Right renal pelvis (tissue), 4 donors: ENCODE measurements around the gene SERPINE1. TPM values are rescaled to one million over a fixed set of nuclear protein-coding genes. Genes with fewer than 3 reads are reported as not detected.
A peak's percentile ranks its signal among the peaks of the same experiment; 100 is the strongest.

Experiments
- DNase-seq, 4 donors: peaks; one replicate each; pipeline ENCODE4 v3.0.0-alpha.2; 2013; ENCODE audit warnings: low read depth in 4 of 4, low spot score in 3 of 4, missing footprints in 1 of 4
- polyA plus RNA-seq, 4 donors: library from polyadenylated mRNA; unstranded; fragments of 120-200 nt; gene quantifications; one replicate each; pipeline ENCODE4 v1.2.1, GENCODE V29; 2013; ENCODE audit not compliant: insufficient read length in 4 of 4

The SERPINE1 gene
- polyA plus RNA-seq, 4 donors, result 0.83 to 1.4 (median 1.2) TPM

DNA sequence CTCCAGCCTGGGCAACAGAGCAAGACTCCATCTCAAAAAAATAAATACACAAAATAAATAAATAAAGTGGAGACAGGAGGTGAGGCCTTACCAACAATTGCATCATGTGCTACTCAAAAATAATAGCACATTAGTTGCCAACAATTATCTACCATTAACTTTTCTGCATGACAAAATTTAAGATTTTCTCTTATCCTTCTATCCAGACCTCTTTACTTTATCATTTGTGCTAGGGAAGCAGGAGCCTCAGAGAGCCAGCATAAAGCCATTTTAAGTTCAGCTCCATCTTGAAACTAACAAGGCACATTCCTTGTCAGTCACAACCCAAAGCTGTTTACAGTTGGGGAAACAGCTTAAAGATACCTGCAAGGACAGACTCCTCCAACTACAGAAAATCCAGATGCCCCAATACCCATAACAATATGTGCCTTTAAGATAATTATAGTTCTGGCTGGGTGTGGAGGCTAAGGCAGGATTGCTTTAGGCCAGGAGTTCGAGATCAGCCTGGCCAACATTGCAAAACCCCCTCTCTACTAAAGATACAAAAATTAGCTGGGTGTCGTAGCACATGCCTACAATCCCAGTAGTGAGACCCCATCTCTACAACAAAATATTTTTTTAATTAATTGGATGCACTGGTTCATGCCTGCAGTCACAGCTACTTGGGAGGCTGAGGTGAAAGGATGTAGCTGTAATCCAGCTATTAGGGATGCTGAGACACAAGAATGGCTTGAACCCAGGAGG, 25.2 kb downstream of the SERPINE1 start:
- no peak for DNase-seq

DNA sequence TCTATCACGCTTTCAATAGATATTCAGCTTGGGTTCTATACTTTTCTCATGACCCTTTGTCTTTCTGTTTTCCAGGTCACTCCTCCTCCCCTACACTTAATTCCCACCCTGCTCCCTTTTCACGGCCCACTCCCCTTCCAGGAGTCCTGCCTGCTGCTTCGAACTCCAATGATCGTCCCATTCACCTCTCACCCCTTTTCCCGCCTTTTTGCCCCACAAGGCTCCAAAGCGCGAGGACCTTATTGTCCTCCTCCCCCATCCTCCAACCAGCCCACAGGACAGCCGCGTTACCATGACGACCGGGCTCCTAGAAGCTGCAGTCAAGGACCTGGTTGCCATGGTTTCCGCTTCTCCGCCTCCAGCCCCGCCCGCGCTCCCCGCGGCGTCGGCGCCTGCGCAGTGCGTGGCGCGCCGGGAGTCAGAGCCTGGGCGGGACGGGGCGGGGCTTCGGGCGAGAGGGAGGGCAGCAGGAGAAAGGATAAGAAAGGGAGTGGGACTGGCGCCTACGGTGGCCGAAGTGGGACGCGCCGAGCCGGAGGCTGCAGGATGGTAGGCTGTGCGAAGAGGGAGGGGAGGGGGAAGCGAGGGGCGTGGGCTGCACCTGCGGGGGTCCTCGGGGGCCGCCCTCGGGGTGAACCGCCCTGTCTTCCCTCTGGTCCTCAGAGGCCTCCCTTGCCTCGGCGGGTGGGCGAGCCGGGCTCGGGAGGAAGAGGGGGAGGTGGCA, 27.2 kb downstream of the SERPINE1 start, which contains the start of gene AP1S1:
Gene AP1S1, plus strand, starts transcription at position 508 of the 724 bp plus-strand sequence. Its CDS starts 39 bp downstream, at position 547.
- peak; percentile 86 to 92 (median 91) for DNase-seq

DNA sequence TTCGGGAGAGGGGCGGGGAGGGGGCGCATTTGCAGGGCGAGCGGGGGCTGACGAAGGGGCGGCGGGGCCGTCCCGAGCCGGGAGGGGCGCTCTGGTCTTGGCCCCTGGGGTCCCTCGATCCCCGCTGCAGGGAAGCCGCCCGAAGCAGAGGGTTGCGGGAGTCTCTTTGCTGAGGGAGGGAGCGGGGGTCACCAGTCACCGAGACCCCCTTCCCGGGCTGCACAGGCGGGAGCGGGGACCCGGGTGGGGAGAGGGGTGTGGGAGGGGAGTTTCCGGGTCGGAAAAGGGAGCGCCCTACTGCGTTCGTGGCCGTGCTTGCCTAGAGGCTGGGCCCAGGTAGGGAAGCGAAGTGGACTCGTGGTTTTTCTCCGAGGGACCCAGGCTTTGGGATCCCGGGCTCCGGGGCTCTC, 27.8 kb downstream of the SERPINE1 start:
- no peak for DNase-seq

DNA sequence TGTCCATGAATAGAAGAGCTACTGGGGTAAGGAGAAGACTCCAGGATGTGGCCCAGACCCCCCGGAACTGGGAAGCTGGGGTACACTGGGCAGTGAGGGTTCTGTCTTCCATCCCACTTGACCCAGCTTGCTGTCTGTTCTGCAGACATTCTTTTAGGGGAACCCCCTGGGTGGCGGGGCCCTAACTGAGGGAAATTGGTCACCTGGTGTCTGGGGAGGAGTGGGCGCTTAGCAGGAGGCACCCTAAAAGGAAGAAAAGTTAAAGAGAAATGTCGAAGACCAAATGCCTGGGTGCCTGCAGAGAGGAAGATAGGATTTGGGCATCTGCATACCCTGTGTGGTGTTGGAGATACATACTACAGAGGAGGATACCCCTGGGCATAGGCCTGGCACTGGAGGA, 28.4 kb downstream of the SERPINE1 start:
- DNase-seq, result no peak

DNA sequence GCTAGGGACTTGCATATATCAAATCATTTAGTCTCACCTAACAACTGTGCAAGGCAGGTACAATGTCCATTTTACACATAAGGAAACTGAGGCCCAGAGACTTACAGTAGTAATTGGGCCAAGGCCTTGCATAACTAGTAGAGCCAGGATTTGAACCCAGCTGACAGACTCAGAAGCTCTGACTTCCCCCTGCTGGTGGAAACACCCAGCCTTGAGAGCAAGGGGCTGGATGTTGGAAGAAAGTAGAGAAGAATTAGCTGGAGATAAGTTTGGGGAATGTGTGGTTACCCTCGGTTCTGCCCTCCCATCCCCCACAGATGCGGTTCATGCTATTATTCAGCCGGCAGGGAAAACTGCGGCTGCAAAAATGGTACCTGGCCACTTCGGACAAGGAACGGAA, 29.4 kb downstream of the SERPINE1 start:
- no peak for DNase-seq

DNA sequence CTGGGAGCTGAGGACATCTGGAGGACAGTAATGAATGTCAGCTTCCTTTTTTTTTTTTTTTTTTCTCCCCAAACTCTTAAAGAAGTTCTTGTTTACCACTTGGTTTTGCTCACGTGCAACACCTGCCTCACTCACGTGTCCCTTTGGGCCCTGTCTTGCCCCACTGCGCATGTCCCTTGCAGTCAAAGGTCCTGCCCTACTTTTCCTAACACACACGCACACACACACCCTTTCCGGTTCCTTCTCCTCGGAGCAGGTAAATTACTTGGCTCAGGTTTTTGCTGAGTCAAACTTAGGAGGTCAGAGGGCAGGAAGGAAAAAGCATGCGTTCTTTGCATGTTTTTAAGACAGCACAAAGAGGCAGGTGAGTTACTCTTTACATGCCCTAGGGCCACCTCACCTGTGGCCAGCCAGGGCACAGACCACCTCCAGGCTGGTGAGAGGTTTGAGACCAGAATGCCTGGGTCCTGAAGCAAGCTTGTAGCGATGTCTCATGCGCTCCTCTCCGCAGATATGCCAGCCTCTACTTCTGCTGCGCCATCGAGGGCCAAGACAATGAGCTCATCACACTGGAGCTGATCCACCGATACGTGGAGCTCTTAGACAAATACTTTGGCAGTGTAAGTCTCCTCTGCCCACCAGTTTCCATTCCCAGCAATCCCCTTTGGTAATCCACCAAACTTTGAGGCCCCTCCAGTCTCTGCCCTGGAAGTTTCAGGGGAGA, 30.1 kb downstream of the SERPINE1 start:
- no peak for DNase-seq

DNA sequence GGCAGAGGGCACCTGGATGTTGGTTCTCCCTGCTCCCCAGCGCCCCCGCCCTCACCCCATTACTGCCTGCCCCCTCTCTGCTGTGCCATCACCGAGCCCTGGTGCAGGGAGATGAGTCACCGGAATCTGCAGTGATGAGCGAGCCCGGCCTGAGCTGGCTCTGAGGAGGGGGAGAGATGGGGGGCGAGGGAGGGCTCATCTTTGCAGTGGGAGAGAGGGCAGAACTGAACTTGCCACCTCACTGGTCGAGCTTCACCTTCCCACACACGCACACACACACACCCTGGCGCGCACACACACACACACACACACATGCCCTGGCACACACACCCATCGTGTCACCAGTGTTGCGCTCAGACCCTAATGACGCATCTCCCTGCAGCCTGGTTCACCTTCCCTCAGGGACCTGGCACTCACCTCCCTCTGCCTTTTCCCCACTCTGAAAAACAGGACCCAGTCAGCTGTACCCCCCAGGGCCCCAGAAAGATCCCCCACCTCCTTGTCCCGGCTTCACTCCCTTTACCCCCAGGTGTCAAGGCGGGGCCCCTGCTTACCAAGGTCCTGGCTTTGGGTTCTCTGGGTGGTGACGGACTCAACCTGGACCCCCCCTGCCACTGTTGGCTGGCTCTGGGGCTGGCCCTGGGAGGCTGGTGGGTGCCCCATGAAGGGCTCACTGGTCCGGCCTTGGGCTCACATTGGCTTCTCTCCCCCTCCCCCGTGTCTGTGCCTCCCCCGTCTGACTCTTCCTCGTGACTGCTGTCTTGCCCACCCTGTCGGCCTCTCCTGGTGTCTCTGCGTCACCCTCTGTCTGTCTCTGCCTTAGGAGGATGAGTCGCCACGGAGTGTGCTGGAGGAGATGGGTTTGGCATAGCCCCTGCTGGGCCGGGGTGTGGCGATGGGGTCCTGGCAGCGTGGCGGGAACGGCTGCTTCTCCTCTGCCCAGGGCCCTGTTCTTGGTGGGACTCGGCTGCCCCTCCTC, 33.1 kb downstream of the SERPINE1 start:
- no peak for DNase-seq

DNA sequence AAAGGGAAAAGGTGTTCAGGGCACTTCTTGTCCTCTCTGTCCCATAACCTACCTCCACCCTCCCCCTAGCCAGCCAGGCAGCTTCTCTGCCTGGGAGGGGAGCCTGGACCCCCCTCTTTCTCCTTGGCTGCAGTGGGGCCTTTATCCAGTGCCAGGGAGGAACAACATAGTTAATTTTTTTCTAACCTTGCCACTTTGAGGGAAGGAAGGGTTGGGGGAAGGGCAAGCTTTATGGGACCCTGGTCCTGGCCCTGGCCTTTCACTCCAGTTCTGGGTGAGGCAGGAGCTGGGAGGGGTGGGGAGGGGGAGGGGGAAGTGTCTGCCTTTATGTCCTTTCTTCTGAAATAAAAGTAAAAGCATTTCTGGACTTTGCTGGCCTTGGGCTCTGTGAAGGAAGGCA, 34.0 kb downstream of the SERPINE1 start:
- DNase-seq, result no peak

DNA sequence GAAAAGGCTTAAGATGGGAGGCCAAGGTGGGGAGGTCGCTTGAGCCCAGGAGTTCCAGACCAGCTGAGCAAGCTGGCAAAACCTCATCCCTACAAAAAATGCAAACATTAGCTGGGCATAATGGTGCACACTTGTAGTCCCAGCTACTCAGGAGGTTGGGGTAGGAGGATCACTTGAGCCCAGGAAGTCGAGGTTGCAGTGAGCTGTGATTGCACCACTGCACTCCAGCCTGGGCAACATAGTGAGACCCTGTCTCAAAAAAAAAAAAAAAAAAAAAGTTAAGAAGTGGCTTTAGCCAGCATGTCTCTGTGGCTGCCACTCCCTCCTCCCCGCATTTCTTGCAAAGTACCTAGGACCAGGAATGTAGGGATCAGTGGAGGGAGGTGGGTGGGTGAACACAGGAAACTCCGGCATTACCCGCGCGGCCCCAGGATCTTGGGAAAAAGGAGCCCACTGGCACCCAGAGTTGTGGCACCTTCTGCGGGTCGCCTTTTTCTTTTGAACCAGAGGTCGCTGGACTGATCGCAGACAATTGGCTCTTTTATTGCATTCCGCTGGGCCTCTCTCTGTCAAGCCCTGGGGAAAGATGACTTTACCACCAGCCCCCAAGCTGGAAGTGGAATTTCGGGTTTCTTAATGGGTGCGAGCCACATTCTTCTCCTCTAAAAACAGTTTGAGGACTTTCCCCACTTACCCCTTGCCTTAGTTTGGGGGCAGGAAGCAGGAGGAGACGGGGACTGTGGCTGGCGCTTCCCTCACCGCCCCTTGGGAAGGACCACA, 35.0 kb downstream of the SERPINE1 start:
- DNase-seq, result no peak

DNA sequence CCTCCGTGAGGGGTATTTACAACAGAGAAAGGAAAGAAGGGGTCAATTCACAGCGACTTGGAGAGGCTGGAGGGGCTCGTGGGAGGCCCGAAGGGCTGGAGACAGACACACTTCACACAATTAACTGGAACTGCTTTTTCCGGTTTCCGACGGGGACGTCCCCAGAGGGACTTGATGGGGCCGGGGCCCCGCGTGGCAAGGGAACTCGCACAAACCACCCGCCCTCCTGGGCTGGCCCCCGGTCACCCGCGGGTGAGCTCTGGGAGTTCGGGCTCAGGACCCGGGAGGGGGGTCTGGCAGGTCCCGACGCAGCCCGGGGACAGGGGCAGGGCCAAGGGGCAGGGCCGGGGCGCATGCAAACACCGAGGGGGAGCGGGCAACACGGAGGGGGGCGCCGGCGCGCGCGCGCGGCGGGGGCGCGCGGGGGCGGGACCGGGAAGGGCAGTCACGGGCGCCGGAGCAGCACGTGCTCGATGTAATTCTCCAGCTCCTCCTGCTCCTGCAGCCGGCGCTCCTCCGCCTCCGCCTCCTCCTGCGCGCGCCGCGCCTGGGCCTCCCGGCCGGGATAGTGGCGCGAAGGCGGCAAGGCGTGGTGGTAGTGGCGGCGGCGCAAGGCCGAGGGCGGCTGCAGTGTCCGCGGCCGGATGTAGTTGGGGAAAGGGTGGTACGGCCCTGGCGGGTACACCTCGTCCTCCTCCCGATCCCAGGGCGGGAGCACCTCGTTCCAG, 35.8 kb downstream of the SERPINE1 start:
- no peak for DNase-seq

DNA sequence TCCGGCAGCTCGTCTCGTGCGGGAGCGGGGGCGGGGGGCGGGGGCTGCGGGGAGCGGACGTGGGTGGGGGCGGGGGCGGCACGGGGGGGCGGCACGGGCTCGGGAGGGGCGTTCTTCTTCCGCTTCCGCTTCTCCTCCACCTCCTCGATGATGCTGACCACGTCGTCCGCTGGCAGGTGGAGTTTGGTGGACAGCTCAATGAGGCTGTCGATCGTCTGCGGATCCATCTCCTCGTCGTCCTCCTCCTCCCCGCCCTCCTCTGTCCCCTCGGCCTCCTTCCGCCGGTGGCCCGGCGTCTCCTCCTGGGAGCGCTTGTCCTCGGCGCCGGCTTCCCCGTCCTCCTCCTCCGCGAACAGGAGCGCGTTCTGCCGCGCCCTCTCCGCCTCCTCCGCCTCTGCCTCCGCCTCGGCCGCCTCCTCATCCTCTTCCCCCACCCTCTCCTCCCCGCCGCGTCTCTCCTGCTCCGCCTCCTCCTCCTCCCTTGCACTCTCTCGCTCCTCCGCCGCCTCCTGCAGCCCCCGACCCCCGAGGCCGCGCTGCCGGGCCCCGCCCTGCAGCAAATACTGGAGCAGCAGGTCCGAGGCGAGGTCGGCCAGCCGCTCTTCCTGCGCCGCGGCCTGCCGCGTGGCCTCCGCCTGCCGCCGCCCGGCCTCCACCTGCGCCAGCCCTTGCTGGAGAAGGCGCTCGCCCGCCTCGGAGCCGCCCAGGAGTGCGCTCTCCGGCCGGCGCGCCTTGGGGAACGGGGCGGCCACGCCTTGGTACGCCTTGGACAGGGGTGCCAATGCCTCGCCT, 36.6 kb downstream of the SERPINE1 start:
- DNase-seq, result no peak

DNA sequence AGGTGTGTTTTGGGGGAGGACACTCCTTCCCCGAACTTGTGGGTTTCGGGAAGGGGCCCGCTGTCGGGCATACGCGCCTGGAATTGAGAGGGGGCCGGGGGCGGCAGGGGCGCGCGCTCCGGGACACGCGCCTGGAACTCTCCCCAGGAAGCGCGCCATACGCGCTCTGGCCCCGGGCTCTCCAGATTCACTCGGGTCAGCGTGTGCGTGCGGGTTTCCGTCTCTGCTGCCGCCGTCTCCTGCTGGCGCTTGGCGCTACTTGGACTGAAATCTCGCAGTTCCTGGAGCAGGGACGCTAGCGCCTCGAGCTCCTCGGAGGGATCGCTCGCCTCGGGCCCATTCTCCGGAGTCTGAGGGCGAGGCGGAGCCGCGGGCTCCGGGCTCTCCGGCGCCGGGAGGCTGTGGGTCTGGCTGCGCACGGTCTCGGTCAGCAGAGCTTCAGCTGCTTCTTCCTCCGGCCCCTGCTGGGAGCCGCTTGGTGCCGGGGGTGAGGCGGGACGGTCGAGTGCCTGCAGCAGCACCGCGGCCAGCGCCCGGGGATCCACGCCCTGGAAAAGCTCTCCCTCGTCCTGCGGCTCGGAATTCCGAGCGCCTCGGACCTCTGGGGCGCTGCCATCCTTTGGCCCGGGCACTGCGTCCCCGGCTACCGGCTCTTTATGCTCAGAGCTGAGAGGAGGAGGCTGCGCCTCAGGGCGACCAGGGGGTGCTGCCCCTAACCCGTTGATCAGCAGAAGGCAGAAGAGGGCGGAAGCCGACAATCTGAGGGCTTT, 37.4 kb downstream of the SERPINE1 start:
- no peak for DNase-seq

DNA sequence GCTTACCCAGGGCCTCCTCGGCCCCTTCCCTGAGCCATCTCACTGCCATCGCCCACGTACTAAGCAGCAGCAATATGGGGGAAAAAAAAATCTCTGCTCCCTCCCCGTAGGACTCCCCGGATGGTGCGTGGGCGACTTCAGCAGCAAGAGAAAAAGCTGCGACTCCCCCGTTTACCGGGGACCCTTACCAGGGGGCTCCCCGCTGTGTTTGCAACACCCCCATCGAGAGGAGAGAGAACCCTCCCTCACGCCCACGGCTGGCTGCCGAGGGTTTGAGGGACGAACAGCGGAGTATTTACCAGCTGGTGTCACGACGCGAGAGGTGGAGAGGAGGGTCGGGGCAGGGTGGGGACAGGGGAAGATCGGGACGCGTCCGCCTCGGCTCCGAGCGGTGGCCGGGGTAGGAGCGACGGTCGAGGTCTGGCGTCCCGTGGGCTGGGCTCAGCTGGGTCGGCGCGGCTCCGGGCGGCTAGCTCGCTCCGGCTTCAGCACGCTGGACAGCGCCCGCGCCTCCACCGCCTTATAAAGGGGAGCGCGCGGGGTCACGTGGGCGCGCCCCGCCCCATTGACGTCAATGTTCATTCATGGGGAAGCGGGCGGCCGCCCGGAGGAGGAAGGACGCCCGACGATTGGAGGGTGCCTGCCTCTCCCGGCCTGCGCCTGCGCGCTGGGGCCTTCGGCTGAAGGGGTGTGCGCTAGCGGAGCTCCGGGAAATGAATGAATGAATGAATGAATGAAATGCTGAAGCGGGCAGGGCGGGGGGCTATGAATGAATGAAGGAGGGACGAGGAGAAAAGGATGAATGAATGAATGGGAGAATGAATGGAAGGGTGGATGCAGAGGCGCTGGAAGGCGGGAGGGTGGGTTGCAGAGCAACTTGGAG, 38.4 kb downstream of the SERPINE1 start, which contains the start of gene VGF:
Gene VGF, minus strand, starts transcription at position 495 of the 883 bp plus-strand sequence. CDS start 726 bp downstream, outside the sequence.
- DNase-seq, result peak; percentile 77 to 81 (median 80)

DNA sequence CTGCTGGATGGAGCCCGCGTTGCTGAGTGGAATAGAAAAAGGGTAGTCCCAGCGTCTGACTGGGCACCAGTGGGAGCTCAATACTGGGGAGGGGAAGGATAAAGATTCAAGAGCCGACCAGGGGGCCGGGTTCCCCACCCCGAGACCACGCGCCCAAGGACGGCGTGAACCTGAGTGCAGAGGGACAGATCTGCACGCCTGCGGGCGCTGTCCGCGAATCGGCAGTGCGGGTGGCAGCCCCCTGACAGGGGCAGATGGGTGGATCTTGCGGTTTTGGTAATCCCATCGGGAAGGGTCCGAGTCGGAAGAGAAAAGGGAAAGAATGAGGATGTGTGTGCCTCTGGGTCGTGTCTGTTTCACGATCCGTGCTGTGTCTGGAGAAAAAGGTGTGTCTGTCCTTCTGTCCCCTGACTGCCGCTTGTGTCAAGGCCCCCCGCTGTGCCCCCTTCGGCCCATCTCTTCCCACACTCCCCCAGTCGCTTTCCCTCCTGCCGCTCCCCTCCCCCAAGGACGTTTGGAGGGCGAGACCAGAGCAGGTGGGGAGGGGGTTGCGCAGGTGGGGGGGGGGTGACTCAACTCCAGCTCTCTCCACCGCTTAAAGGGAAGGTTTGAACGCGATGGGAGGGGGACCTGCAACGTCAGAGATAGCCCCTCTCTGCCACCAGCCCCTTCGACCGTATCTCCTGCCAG, 39.2 kb downstream of the SERPINE1 start:
- DNase-seq, result no peak

DNA sequence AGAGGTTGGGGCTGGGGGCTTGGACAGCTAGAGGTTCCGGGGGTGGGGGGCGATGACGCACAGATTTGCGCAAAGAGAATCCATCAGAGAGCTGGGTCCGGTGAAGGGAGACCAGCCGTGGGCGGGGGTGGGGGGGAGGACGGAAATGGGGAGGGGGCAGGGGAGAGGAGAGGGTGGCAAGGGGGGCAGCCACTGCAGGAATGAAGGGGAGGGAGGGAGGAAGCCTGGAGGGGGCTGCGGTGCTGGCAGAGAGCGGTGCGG, 39.7 kb downstream of the SERPINE1 start:
- DNase-seq, result no peak
